Glutamatergic neuron (in vitro differentiated cells): ENCODE data around the gene PGBD4. TPM values are rescaled to one million over a fixed set of nuclear protein-coding genes. Genes with fewer than 3 reads are reported as not detected.

Experiments
- DNase-seq: peaks from one replicate; pipeline ENCODE4 v3.0.0; 2022
- H3K27ac Mint-ChIP-seq: one replicate; pipeline ENCODE4 v1.8.0; 2020; ENCODE audit warnings: mild to moderate bottlenecking, mixed read lengths, inconsistent platforms; ENCODE audit not compliant: unreplicated experiment
- H3K27me3 Mint-ChIP-seq: one replicate; pipeline ENCODE4 v1.8.0; 2020; ENCODE audit warnings: mild to moderate bottlenecking, moderate library complexity, mixed read lengths, inconsistent platforms; ENCODE audit not compliant: unreplicated experiment
- H3K36me3 Mint-ChIP-seq: one replicate; pipeline ENCODE4 v1.8.0; 2020; ENCODE audit warnings: mild to moderate bottlenecking, mixed read lengths, inconsistent platforms; ENCODE audit not compliant: unreplicated experiment
- H3K4me1 Mint-ChIP-seq: one replicate; pipeline ENCODE4 v1.8.0; 2020; ENCODE audit warnings: mild to moderate bottlenecking, low read depth, mixed read lengths, inconsistent platforms; ENCODE audit not compliant: unreplicated experiment
- H3K4me3 Mint-ChIP-seq: one replicate; pipeline ENCODE4 v1.8.0; 2020; ENCODE audit warnings: mild to moderate bottlenecking, mixed read lengths, inconsistent platforms; ENCODE audit not compliant: unreplicated experiment
- H3K9me3 Mint-ChIP-seq: one replicate; pipeline ENCODE4 v1.8.0; 2020; ENCODE audit warnings: mild to moderate bottlenecking, moderate library complexity, mixed read lengths, inconsistent platforms; ENCODE audit not compliant: unreplicated experiment
- total RNA-seq: library from RNA; stranded (reverse); fragmentation: NEBNext Ultra II Directional; extraction: Animal tissue kit (Norgen Biotek cat#: 25700); gene quantifications from one replicate; pipeline ENCODE4 v1.2.1, GENCODE V29; 2021; ENCODE audit not compliant: unreplicated experiment
- TF ChIP-seq, protein P1 (sequence below): fragments of 200-600 bp; sonication (generic); IDR thresholded peaks from one replicate; pipeline ENCODE4 v1.5.0; 2021; ENCODE audit not compliant: partially characterized antibody, unreplicated experiment

Gene PGBD4
- total RNA-seq, 1 donor from 2014 or later, result 1.7 TPM

GRCh38 chr15:34126522-34126921 is 24.6 kb downstream of the PGBD4 start:
- no peaks in the 10 kb centered on the region for H3K4me1 Mint-ChIP-seq
- H3K9me3 Mint-ChIP-seq, result no peaks in the 10 kb centered on the region
- no peak overlapping the region for H3K27ac Mint-ChIP-seq
- no peak for DNase-seq
- H3K36me3 Mint-ChIP-seq, result no peaks in the 10 kb centered on the region
- no peak overlapping the region for H3K4me3 Mint-ChIP-seq
- TF ChIP-seq, protein P1, sequence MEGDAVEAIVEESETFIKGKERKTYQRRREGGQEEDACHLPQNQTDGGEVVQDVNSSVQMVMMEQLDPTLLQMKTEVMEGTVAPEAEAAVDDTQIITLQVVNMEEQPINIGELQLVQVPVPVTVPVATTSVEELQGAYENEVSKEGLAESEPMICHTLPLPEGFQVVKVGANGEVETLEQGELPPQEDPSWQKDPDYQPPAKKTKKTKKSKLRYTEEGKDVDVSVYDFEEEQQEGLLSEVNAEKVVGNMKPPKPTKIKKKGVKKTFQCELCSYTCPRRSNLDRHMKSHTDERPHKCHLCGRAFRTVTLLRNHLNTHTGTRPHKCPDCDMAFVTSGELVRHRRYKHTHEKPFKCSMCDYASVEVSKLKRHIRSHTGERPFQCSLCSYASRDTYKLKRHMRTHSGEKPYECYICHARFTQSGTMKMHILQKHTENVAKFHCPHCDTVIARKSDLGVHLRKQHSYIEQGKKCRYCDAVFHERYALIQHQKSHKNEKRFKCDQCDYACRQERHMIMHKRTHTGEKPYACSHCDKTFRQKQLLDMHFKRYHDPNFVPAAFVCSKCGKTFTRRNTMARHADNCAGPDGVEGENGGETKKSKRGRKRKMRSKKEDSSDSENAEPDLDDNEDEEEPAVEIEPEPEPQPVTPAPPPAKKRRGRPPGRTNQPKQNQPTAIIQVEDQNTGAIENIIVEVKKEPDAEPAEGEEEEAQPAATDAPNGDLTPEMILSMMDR, result no peak
- no peaks in the 10 kb centered on the region for H3K27me3 Mint-ChIP-seq

- no peaks in the 10 kb centered on the region for H3K36me3 Mint-ChIP-seq
- no peak overlapping the region for H3K27ac Mint-ChIP-seq
- H3K9me3 Mint-ChIP-seq, result no peaks in the 10 kb centered on the region
- TF ChIP-seq, protein P1, result no peak
- no peaks in the 10 kb centered on the region for H3K4me1 Mint-ChIP-seq
- H3K27me3 Mint-ChIP-seq, result no peaks in the 10 kb centered on the region
- H3K4me3 Mint-ChIP-seq, result no peak overlapping the region
- DNase-seq, result no peak
Observed at GRCh38 chr15:34128898-34129297, 27.0 kb downstream of the PGBD4 start.

- Mint-ChIP-seq H3K4me3 (no peak overlapping the region), H3K27me3 (no peaks in the 10 kb centered on the region), H3K27ac (no peak overlapping the region), H3K9me3 (no peaks in the 10 kb centered on the region), H3K36me3 (no peaks in the 10 kb centered on the region), H3K4me1 (no peaks in the 10 kb centered on the region)
- no peak for DNase-seq
- TF ChIP-seq, protein P1, result no peak
Observed at GRCh38 chr15:34132881-34133280, 31.0 kb downstream of the PGBD4 start.

GRCh38 chr15:34133511-34133910 is 31.6 kb downstream of the PGBD4 start:
- Mint-ChIP-seq H3K27ac (no peak overlapping the region), H3K4me1 (no peaks in the 10 kb centered on the region), H3K27me3 (no peaks in the 10 kb centered on the region), H3K9me3 (no peaks in the 10 kb centered on the region), H3K36me3 (no peaks in the 10 kb centered on the region), H3K4me3 (no peak overlapping the region)
- TF ChIP-seq, protein P1, result no peak
- no peak for DNase-seq

DNA sequence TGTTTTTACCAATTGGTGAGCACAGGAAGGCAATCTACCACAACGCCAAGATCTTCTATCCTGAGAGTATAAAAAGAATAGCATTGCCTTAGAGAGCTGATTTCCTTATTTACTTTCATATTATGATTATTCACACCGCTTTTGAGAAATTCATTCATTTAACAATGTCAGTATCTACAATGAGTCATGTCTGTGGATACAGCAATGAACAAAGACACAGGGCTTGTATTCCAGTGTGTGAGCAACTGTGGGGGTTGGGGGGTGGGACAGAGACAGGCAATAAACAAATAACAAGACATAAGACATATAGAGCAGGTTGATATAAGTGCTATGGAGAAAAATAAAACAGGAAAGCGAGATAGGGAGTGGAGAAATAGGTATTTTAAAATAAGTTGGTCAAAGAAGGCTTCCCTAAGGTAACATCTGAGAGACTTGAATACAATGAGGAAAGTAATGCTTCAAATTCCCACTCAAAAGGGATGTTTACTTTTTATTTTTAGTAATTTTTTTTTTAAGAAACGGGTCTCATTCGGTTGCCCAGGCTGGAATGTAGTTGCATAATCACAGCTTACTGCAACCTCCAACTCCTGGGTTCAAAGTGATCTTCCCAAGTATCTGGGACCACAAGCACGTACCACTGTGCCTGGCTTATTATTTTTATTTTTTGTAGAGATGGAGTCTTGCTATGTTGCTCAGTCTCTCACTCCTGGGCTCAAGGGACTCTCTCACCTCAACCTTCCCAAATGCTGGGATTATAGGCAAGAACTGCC is 45.7 kb downstream of the PGBD4 start:
- no peak overlapping the region for H3K4me3 Mint-ChIP-seq
- no peaks in the 10 kb centered on the region for H3K36me3 Mint-ChIP-seq
- no peak overlapping the region for H3K27ac Mint-ChIP-seq
- H3K4me1 Mint-ChIP-seq, result no peaks in the 10 kb centered on the region
- no peaks in the 10 kb centered on the region for H3K27me3 Mint-ChIP-seq
- H3K9me3 Mint-ChIP-seq, result no peaks in the 10 kb centered on the region
- TF ChIP-seq, protein P1, result no peak
- no peak for DNase-seq
